HepG2 (cell line): Measurements from ENCODE around the gene HOXA4. TPM values are rescaled to one million over a fixed set of nuclear protein-coding genes. Genes with fewer than 3 reads are reported as not detected.

ENCODE experiments used
- POGZ ChIP-seq: sonication (generic); formaldehyde crosslinking; IDR thresholded peaks from 2 replicates; pipeline ENCODE4 v1.4.0; 2020; ENCODE audit warnings: mild to moderate bottlenecking, missing genetic modification reagents
- RXRA ChIP-seq: sonication (generic); formaldehyde crosslinking; IDR thresholded peaks from 2 replicates; pipeline ENCODE4 v1.5.1; 2020; ENCODE audit warnings: missing genetic modification reagents
- TBX2 ChIP-seq: sonication (generic); formaldehyde crosslinking; IDR thresholded peaks from 2 replicates; pipeline ENCODE4 v1.5.0; 2020; ENCODE audit warnings: missing genetic modification reagents, mild to moderate bottlenecking, borderline replicate concordance
- polyA plus RNA-seq, 8 experiments: library from polyadenylated mRNA; depleted of rRNA in 3 of 8; stranded (reverse) in 7 of 8; unstranded in 1 of 8; fragments of >200 nt; fragmentation: Illumina TruSeq in 4 of 8; extraction: Trizol in 4 of 8; gene quantifications; 2 replicates each; pipeline versions ENCODE4 v1.2.1 to v1.2.3, GENCODE V29; 2011 to 2016; ENCODE audit warnings: low read depth in 4 of 8, missing spikeins in 1 of 8, mixed read lengths in 1 of 8; ENCODE audit not compliant: insufficient read depth in 1 of 8
- total RNA-seq, 5 experiments: library from RNA; depleted of rRNA; stranded (reverse); fragments of >200 nt; fragmentation: Illumina TruSeq; extraction: Trizol; gene quantifications; 2 replicates each; pipeline ENCODE4 v1.2.3, GENCODE V29; 2016; ENCODE audit warnings: low read depth in 1 of 5
- TF ChIP-seq, protein P1 (sequence below), 2 experiments: fragments of 450-650 bp in 1 of 2; sonication (generic) in 1 of 2; formaldehyde crosslinking in 1 of 2; IDR thresholded peaks; 2 replicates each; pipeline versions ENCODE4 v1.6.1 to v1.8.0; 2016 to 2022; ENCODE audit warnings: antibody characterized with exemption in 1 of 2, mild to moderate bottlenecking in 1 of 2, missing genetic modification reagents in 1 of 2

HOXA4 gene
- total and polyA plus RNA-seq, 2 of the 13 experiments (the other 11 are each of a cell fraction or from before 2014, with no cell fraction given): 2.4 to 5.4 TPM

DNA sequence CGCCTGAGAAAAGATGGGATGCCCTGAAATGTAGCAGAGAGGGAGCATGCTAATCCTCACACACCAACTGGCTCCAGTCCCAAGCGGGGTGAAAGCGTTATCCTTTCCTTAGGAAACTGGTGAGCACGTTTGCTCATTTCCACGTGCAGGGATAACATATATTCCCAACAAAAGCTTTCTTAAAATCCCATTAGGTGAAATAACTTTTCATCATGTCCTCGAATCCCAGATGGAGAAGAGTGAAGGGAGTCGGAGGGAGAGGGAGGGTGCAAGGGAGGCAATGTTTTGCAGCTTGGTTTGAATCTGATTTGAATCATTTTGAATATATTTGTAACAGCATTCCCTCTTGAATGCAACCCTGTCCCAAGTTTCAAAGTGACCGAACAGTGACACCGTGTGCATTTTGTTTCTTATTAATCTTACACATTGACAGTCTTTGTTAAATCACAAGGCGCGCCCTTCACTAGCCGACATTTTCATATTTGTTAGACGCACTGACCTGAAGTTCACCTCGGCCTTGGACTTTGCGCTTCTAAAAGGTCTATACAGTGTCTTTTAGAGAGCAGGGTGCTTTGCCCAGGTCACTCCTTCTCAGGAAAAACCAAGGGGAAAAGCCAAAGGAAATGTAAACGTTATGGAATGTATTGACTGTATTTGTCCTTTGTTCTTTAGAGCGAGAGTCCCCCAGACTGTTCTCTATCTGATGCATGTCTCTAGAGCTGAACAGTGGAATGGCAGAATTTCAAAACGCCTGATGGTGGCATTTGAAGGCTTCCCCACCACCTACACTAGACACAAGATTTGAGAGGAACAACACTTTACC, 3.1 kb upstream of the HOXA4 start (continued):
- TF ChIP-seq, protein P1, sequence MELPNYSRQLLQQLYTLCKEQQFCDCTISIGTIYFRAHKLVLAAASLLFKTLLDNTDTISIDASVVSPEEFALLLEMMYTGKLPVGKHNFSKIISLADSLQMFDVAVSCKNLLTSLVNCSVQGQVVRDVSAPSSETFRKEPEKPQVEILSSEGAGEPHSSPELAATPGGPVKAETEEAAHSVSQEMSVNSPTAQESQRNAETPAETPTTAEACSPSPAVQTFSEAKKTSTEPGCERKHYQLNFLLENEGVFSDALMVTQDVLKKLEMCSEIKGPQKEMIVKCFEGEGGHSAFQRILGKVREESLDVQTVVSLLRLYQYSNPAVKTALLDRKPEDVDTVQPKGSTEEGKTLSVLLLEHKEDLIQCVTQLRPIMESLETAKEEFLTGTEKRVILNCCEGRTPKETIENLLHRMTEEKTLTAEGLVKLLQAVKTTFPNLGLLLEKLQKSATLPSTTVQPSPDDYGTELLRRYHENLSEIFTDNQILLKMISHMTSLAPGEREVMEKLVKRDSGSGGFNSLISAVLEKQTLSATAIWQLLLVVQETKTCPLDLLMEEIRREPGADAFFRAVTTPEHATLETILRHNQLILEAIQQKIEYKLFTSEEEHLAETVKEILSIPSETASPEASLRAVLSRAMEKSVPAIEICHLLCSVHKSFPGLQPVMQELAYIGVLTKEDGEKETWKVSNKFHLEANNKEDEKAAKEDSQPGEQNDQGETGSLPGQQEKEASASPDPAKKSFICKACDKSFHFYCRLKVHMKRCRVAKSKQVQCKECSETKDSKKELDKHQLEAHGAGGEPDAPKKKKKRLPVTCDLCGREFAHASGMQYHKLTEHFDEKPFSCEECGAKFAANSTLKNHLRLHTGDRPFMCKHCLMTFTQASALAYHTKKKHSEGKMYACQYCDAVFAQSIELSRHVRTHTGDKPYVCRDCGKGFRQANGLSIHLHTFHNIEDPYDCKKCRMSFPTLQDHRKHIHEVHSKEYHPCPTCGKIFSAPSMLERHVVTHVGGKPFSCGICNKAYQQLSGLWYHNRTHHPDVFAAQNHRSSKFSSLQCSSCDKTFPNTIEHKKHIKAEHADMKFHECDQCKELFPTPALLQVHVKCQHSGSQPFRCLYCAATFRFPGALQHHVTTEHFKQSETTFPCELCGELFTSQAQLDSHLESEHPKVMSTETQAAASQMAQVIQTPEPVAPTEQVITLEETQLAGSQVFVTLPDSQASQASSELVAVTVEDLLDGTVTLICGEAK (IDR thresholded peaks at IDR 0.05): no peak
- TF ChIP-seq, protein P1 (CRISPR knock-in tag; IDR thresholded peaks at IDR 0.05): no peak
- peak; percentile 93; the same call in 1 of the 2 replicates for TF ChIP-seq RXRA
- peak; percentile 74 for TF ChIP-seq TBX2 (CRISPR knock-in tag)
- TF ChIP-seq POGZ: 0 out of 2 replicates have a peak, but pooled peaks have one; percentile 29
